NCI-H460 (cell line): Measurements from ENCODE around the gene BOK. TPM values are rescaled to one million over a fixed set of nuclear protein-coding genes. Genes with fewer than 3 reads are reported as not detected.

Source experiments
- DNase-seq: peaks from one replicate; pipeline ENCODE4 v3.0.0-alpha.2; 2016; ENCODE audit warnings: low read depth; ENCODE audit errors: extremely low read depth
- small RNA-seq, 2 experiments: library from RNA; depleted of rRNA; stranded (forward); fragments of <200 nt; gene quantifications; one replicate each; pipeline ENCODE3, GENCODE V24; 2014
- total RNA-seq: library from RNA; depleted of rRNA; stranded (reverse); fragments of >200 nt; shearing (Covaris generic); gene quantifications from 2 replicates; pipeline ENCODE4 v1.2.3, GENCODE V29; 2014; rRNA removed

The BOK gene
- total RNA-seq, 1 experiment from 2014 or later = 8.9 TPM

DNA sequence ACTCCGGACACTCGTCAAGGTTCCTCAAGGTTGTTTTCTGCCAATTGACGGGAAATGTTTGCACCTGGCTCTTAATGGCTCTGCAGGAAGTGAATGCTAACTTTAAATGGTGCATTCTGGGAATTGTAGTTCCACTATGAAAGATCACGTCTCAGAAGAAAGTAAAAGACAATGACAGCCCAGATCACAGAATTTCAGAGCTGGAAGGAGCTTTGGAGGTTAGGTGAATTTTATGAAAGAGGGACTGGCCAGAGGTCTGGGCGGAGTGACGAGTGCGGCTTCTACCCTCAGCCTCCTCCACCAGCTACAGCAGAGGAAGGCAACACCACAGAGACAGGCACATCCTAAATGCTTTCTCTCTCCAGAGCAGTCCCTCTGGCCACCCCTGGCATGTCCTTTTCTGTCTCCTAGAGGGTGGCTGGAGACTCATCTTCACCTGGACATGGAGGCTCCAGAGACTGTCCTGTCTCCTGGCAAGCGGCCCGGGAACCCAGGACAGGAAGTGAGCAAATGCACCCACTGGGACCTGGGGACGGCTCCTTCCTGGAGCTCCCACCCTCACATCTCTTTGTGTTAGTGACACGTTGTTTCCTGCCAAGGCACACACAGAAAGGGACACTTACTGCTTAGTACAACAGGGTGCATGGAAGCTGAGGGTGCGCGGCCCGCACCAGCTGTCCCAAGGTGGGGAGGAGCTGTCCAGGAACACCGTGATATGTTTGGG lies 59.0 kb downstream of the BOK start:
- DNase-seq = no peak

- no peak for DNase-seq
Observed at GRCh38 chr2:241618296-241618805, 59.8 kb downstream of the BOK start.

GRCh38 chr2:241618829-241619228 lies 60.3 kb downstream of the BOK start:
- DNase-seq = no peak

GRCh38 chr2:241619597-241620418 lies 61.3 kb downstream of the BOK start:
- no peak for DNase-seq

GRCh38 chr2:241620419-241620769 lies 61.8 kb downstream of the BOK start:
- DNase-seq = no peak

Small RNA genes lying within 50 kb of the gene (small RNA-seq; reads per million reads assigned to genes)
- gene RNA5SP122 = 0 reads per million in 2 experiments

Other genes with a start within 250 kb of the BOK start
- gene HDLBP, start 243.1 kb upstream of the BOK start, total RNA-seq = 603 and 606 TPM in 2 replicates
- 378 and 405 TPM in 2 replicates for gene SEPTIN2, start 242.8 kb upstream of the BOK start, total RNA-seq
- 29.2 and 30.4 TPM in 2 replicates for gene FARP2, start 202.5 kb upstream of the BOK start, total RNA-seq
- gene STK25, start 50.2 kb upstream of the BOK start, total RNA-seq = 108 and 128 TPM in 2 replicates
- gene THAP4, start 78.4 kb downstream of the BOK start, total RNA-seq = 71.9 and 77.0 TPM in 2 replicates
- gene ATG4B, start 78.9 kb downstream of the BOK start, total RNA-seq = 51.2 and 55.2 TPM in 2 replicates
- 57.4 and 70.3 TPM in 2 replicates for gene DTYMK, start 128.1 kb downstream of the BOK start, total RNA-seq
- gene ING5, start 143.3 kb downstream of the BOK start, total RNA-seq = 39.0 and 39.1 TPM in 2 replicates
- 9.1 and 10.3 TPM in 2 replicates for gene D2HGDH, start 175.9 kb downstream of the BOK start, total RNA-seq
- 0.10 TPM in 1 of 2 replicates, not detected in the other for gene GAL3ST2, start 218.1 kb downstream of the BOK start, total RNA-seq